Adipocyte (in vitro differentiated cells): Measurements from ENCODE around the gene SNAI3.

Experiments
- DNase-seq: peaks from one replicate; pipeline ENCODE4 v3.0.0-alpha.2; 2015; ENCODE audit warnings: low read depth
- H3K27me3 ChIP-seq: replicated peaks from 2 replicates; pipeline ENCODE4 v1.7.0; 2013; ENCODE audit warnings: mild to moderate bottlenecking, low read length, moderate library complexity; ENCODE audit not compliant: control insufficient read depth, insufficient read depth
- H3K36me3 ChIP-seq: 2 replicates; pipeline ENCODE4 v1.7.0; 2013; ENCODE audit warnings: low read length, mild to moderate bottlenecking, moderate library complexity; ENCODE audit not compliant: control insufficient read depth, insufficient read depth, severe bottlenecking
- H3K4me1 ChIP-seq: 2 replicates; pipeline ENCODE4 v1.7.0; 2013; ENCODE audit warnings: mild to moderate bottlenecking, low read length, moderate library complexity; ENCODE audit not compliant: control insufficient read depth, insufficient read depth
- H3K4me3 ChIP-seq: 2 replicates; pipeline ENCODE4 v1.7.0; 2013; ENCODE audit warnings: mild to moderate bottlenecking, low read length, moderate library complexity
- H3K9ac ChIP-seq: 2 replicates; pipeline ENCODE4 v1.7.0; 2013; ENCODE audit warnings: mild to moderate bottlenecking, low read length, moderate library complexity
- H3K9me3 ChIP-seq: 2 replicates; pipeline ENCODE4 v1.7.0; 2013; ENCODE audit warnings: mild to moderate bottlenecking, low read length, moderate library complexity; ENCODE audit not compliant: control insufficient read depth

Gene SNAI3

DNA sequence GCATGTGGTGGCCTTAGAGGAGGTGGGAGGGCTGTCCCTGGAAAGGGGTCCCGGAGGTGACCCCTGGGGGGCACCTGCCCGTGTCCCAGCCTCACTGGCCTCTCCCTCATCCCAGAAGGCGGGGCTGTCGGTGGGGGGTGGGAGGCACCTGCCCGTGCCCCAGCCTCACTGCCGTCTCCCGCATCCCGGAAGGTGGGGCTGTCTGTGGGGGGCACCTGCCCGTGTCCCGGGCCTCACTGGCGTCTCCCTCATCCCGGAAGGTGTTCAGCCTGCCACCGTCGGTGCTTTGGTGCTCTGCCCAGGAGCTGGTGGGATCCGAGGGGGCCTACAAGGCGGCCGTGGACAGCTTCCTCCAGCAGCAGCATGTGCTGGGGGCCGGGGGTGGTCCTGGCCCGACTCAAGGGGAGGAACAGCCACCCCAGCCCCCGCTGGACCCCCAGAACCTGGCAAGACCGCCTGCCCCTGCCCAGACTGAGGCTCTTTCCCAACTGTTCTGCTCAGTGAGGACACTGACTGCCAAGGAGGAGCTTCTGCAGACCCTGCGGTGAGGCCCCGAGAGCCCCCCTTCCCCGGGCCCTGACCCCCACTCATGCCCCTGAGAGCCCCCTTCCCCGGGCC, 26.2 kb upstream of the SNAI3 start:
- DNase-seq = no peak
- Histone ChIP-seq H3K9ac (no peak overlapping the region), H3K36me3 (peaks cover 53% of the 10 kb centered on the region)

GRCh38 chr16:88711750-88712340, 25.5 kb upstream of the SNAI3 start:
- no peak overlapping the region for H3K4me3 ChIP-seq
- peaks cover 10% of the 10 kb centered on the region for H3K4me1 ChIP-seq
- no peak overlapping the region for H3K9ac ChIP-seq
- no peak for DNase-seq
- no peaks in the 10 kb centered on the region for H3K9me3 ChIP-seq
- peaks cover 46% of the 10 kb centered on the region for H3K36me3 ChIP-seq
- H3K27me3 ChIP-seq = no peaks in the 10 kb centered on the region

More for the DNA sequence above, 26.2 kb upstream of the SNAI3 start:
- Histone ChIP-seq H3K4me3 (no peak overlapping the region), H3K9me3 (no peaks in the 10 kb centered on the region), H3K27me3 (no peaks in the 10 kb centered on the region), H3K4me1 (peaks cover 3% of the 10 kb centered on the region)

DNA sequence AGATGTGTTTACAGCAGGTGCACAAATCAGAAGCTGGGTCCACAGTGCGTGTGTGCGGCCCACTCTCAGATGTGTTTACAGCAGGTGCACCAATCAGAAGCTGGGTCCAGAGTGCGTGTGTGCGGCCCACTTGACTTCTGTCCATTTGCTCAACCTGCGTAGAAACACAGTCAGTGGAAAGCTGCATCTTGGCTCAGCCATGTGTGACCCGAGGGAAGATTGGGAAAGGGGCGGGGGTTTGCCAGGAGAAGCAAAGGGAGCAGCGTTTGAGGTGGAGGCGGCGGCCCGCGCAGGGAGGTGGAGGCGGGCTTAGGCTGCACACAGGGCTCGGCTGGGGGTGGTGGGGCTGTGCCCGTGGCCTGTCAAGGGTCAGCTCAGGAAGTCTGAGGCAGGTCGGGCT, 24.2 kb upstream of the SNAI3 start:
- Histone ChIP-seq H3K27me3 (no peaks in the 10 kb centered on the region), H3K9ac (no peak overlapping the region), H3K4me1 (peaks cover 11% of the 10 kb centered on the region), H3K4me3 (no peak overlapping the region), H3K36me3 (peaks cover 33% of the 10 kb centered on the region), H3K9me3 (no peaks in the 10 kb centered on the region)
- no peak for DNase-seq

GRCh38 chr16:88706965-88707826, 20.9 kb upstream of the SNAI3 start:
- Histone ChIP-seq H3K4me1 (peaks cover 21% of the 10 kb centered on the region), H3K9ac (peak overlapping the region; percentile 93), H3K36me3 (peaks cover 10% of the 10 kb centered on the region), H3K9me3 (no peaks in the 10 kb centered on the region), H3K27me3 (no peaks in the 10 kb centered on the region), H3K4me3 (peak overlapping the region; percentile 94)
- peak; percentile 4 for DNase-seq

DNA sequence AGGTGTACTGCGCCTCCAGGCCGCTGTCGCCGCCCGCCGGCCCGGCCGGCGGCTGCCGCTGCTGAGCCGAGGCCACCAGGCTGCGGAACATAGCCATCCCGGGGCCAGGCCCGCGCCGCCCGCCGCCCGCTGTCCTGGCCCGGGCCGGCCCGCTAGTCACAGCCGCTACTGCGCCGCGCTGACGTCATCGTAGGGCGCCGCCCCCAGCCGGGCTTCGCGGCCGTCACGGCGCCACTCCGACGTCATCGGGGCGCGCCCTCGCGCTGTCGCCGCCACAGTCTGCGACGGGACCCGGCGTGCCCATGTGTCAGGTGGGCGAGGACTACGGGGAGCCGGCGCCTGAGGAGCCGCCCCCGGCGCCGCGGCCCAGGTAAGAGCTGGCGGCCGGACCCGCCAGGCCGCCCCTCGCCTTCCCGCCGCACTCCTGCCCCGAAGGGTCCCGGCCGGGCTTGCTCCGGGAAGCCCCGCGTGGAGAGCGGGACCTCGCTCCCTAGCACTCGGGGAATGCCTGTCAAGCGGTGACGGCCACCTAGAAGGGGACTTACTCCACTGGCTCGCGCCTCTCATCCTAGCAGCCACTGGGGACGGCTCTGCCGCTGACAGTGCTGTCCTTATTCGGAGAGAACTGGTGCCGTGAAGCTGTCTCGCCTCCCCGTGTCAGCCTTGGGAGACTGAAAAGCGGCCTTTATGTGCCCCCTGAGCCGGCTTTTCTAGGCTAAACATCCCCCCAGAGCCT, 20.1 kb upstream of the SNAI3 start, which contains the start of the genes CTU2 and RNF166:
Gene CTU2 (plus strand): TSS at position 275 of the 736 bp plus-strand sequence. CDS start 28 bp downstream, at position 303.
Gene RNF166 (minus strand): TSS at position 180 of the 736 bp plus-strand sequence. CDS start 83 bp downstream, at position 97.
- DNase-seq = peak; percentile 95

GRCh38 chr16:88705801-88706228, 19.5 kb upstream of the SNAI3 start:
- Histone ChIP-seq H3K36me3 (peaks cover 10% of the 10 kb centered on the region), H3K4me3 (peak overlapping the region; percentile 94), H3K9me3 (no peaks in the 10 kb centered on the region), H3K9ac (peak overlapping the region; percentile 93), H3K27me3 (no peaks in the 10 kb centered on the region), H3K4me1 (peaks cover 21% of the 10 kb centered on the region)
- peak; percentile 53 for DNase-seq

More for the DNA sequence above, 20.1 kb upstream of the SNAI3 start, which contains the start of the genes CTU2 and RNF166:
- H3K9ac ChIP-seq = peak within 1 kb of the TSS; percentile 93
- peaks cover 21% of the 10 kb centered on the region for H3K4me1 ChIP-seq
- H3K36me3 ChIP-seq = peaks cover 10% of the 10 kb centered on the region
- no peaks in the 10 kb centered on the region for H3K27me3 ChIP-seq
- peak within 1 kb of the TSS; percentile 94 for H3K4me3 ChIP-seq
- H3K9me3 ChIP-seq = no peaks in the 10 kb centered on the region

GRCh38 chr16:88705076-88705684, 18.9 kb upstream of the SNAI3 start:
- DNase-seq = peak; percentile 38
- H3K27me3 ChIP-seq = no peaks in the 10 kb centered on the region
- H3K4me3 ChIP-seq = peak overlapping the region; percentile 94
- peaks cover 21% of the 10 kb centered on the region for H3K4me1 ChIP-seq
- no peaks in the 10 kb centered on the region for H3K9me3 ChIP-seq
- peaks cover 9% of the 10 kb centered on the region for H3K36me3 ChIP-seq
- peak overlapping the region; percentile 93 for H3K9ac ChIP-seq

- H3K9ac ChIP-seq = no peak overlapping the region
- no peak for DNase-seq
- peaks cover 18% of the 10 kb centered on the region for H3K36me3 ChIP-seq
- H3K9me3 ChIP-seq = no peaks in the 10 kb centered on the region
- H3K4me1 ChIP-seq = peaks cover 21% of the 10 kb centered on the region
- no peak overlapping the region for H3K4me3 ChIP-seq
- no peaks in the 10 kb centered on the region for H3K27me3 ChIP-seq
These were observed 17.4 kb upstream of the SNAI3 start for GRCh38 chr16:88703486-88704309.

DNA sequence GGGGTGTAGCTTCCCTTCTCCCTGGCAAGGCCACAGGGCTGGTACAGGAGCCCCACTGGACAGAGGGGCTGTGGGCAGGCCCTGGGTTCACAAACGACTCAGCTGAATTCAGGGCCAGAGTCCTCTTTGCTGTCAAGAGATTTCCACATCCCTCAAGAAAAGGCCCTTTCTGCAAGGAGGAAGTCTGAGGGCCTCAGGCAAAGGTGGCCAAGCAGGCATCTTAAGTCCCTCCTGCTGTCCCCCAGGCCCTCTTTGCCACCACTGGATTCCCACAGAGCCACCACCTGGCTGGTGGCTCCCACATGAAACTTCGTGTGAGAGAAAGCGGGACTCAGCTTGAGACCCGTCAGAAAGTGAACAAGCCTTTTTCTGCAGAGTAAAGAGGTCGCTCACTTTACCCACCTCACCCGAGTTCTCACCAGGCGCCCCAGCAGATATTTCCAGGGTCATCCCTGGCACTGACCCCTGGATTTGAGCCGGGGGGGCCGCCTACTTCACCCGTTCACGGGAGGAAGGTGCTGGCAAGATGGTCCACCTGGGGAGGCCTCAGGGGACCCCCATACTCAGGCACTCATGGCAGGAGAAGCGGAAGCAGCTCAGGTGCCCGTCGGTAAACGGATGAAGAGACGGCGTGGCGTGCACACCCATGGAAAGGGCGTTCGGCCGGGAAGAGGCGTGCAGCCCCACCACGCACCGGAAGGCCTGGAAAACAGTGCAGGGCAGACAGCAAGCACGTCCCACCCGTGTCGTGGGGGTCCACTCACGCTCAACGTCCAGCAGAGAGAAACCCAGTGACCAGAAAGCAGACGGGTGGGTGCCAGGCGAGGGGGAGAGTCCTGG, 16.3 kb upstream of the SNAI3 start:
- DNase-seq = no peak
- no peaks in the 10 kb centered on the region for H3K9me3 ChIP-seq
- no peaks in the 10 kb centered on the region for H3K27me3 ChIP-seq
- peaks cover 19% of the 10 kb centered on the region for H3K4me1 ChIP-seq
- no peak overlapping the region for H3K9ac ChIP-seq
- H3K36me3 ChIP-seq = peaks cover 28% of the 10 kb centered on the region
- no peak overlapping the region for H3K4me3 ChIP-seq
